Measurements from ENCODE around the gene ISG15.

Gene ISG15

DNA sequence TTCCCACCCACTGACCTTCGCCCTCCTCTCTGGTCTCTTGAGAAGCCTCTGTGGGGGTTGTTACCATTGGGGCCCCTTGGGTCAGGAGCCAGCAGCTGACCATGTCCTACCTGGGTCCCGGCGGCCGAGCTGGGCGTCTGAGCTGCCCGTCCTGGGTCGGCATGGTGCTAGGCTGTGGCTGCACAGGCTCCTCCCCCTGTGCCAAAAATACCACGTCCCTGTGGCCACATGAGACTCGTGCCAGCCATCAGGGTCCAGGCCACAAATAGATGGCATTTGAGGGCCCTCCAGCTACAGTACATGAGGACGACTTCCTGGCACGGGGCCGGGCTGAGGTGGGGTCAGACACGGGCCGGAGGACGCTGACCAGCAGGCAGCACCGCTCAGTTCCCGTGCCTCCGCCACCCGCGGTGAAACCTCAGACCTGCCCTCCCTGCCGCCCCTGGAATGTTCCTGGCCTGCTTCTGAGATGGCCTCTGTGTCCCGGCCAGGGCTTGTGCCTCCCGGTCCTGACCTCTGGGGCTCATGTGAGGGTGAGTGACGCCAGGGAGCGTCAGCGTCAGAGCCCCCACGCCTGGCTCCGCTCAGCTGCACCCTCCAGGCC, 31.2 kb upstream of the ISG15 start, which contains the start of gene PERM1:
Gene PERM1, minus strand, starts transcription at position 139 of the 604 bp plus-strand sequence. CDS start 1,064 bp downstream, outside the sequence.
- no peaks in the 10 kb centered on the region for H3F3A ChIP-seq (ENCODE audit: insufficient read depth, low read length)
- TF ChIP-seq, protein P1, sequence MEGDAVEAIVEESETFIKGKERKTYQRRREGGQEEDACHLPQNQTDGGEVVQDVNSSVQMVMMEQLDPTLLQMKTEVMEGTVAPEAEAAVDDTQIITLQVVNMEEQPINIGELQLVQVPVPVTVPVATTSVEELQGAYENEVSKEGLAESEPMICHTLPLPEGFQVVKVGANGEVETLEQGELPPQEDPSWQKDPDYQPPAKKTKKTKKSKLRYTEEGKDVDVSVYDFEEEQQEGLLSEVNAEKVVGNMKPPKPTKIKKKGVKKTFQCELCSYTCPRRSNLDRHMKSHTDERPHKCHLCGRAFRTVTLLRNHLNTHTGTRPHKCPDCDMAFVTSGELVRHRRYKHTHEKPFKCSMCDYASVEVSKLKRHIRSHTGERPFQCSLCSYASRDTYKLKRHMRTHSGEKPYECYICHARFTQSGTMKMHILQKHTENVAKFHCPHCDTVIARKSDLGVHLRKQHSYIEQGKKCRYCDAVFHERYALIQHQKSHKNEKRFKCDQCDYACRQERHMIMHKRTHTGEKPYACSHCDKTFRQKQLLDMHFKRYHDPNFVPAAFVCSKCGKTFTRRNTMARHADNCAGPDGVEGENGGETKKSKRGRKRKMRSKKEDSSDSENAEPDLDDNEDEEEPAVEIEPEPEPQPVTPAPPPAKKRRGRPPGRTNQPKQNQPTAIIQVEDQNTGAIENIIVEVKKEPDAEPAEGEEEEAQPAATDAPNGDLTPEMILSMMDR (IDR thresholded peaks at IDR 0.05; ENCODE audit: low read length), result no peak
- TF ChIP-seq EZH2 (IDR thresholded peaks at IDR 0.05; ENCODE audit: borderline replicate concordance, low read length), result no peak
- H3K4me3 ChIP-seq (ENCODE audit: low read depth, low read length, poor library complexity, severe bottlenecking), result no peak within 1 kb of the TSS
- no peaks in the 10 kb centered on the region for H4K20me1 ChIP-seq (ENCODE audit: insufficient read depth, low read length)
- no peaks in the 10 kb centered on the region for H3K4me1 ChIP-seq (ENCODE audit: insufficient read depth, low read length, severe bottlenecking)
- H3K27ac ChIP-seq (ENCODE audit: low read depth, low read length, poor library complexity, severe bottlenecking), result no peak within 1 kb of the TSS
- H3K27me3 ChIP-seq (ENCODE audit: insufficient read depth, low read length), result no peaks in the 10 kb centered on the region; the same call in 1 of the 2 replicates
- no peak within 1 kb of the TSS for H2AFZ ChIP-seq (ENCODE audit: low read length)
- H3K36me3 ChIP-seq (ENCODE audit: insufficient read depth, low read length), result no peaks in the 10 kb centered on the region
- H3K79me2 ChIP-seq (ENCODE audit: insufficient read depth, low read length), result no peaks in the 10 kb centered on the region
- H3K9me3 ChIP-seq (ENCODE audit: low read length), result no peaks in the 10 kb centered on the region
- no peak within 1 kb of the TSS for H3K4me2 ChIP-seq (ENCODE audit: low read length)
- H3K9me2 ChIP-seq (ENCODE audit: low read depth, low read length), result no peaks in the 10 kb centered on the region
- H3K9ac ChIP-seq (ENCODE audit: low read length), result no peak within 1 kb of the TSS

DNA sequence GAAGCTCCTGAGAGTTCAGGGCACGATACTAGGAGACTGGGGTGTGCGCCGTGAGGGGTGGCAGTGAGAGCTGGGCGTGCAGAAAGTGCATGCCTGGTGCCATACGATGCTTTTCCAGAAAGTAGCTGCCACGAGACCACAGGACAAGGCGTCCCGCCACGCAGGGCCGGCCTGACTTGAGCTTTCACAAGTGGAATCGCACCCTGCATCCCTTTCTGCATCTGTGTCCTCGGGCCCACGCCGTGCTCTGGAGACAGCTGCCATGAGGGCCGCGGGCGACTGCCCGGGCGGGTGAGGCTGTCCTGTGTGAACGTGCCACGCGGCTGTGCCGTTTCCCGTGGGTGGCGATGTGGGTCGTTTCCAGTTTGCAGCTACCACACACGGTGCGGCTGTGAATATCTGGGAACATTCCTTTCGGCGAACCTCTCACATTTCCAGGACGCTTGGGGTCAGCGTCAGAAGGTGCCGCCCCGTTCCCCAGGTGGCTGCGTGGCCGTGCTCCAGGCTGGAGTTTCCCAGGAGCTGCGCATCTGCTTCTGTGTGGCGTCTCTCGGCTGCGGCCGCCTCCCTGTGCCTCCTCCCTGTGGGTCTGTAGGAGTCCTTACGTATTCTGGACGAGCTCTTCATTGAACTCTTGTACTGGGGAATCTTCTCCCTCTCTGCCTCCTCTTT, 30.4 kb upstream of the ISG15 start:
- H3K4me3 ChIP-seq (ENCODE audit: low read depth, low read length, poor library complexity, severe bottlenecking), result no peak overlapping the region
- H3K27me3 ChIP-seq (ENCODE audit: insufficient read depth, low read length), result no peaks in the 10 kb centered on the region; the same call in 1 of the 2 replicates
- no peak overlapping the region for H3K4me2 ChIP-seq (ENCODE audit: low read length)
- no peaks in the 10 kb centered on the region for H4K20me1 ChIP-seq (ENCODE audit: insufficient read depth, low read length)
- H3K36me3 ChIP-seq (ENCODE audit: insufficient read depth, low read length), result no peaks in the 10 kb centered on the region
- H3K9me2 ChIP-seq (ENCODE audit: low read depth, low read length), result no peaks in the 10 kb centered on the region
- no peak overlapping the region for H2AFZ ChIP-seq (ENCODE audit: low read length)
- H3F3A ChIP-seq (ENCODE audit: insufficient read depth, low read length), result no peaks in the 10 kb centered on the region
- no peaks in the 10 kb centered on the region for H3K4me1 ChIP-seq (ENCODE audit: insufficient read depth, low read length, severe bottlenecking)
- no peak overlapping the region for H3K9ac ChIP-seq (ENCODE audit: low read length)
- no peaks in the 10 kb centered on the region for H3K9me3 ChIP-seq (ENCODE audit: low read length)
- no peak overlapping the region for H3K27ac ChIP-seq (ENCODE audit: low read depth, low read length, poor library complexity, severe bottlenecking)
- no peaks in the 10 kb centered on the region for H3K79me2 ChIP-seq (ENCODE audit: insufficient read depth, low read length)
- no peak for TF ChIP-seq EZH2 (IDR thresholded peaks at IDR 0.05; ENCODE audit: borderline replicate concordance, low read length)
- TF ChIP-seq, protein P1 (IDR thresholded peaks at IDR 0.05; ENCODE audit: low read length), result no peak

DNA sequence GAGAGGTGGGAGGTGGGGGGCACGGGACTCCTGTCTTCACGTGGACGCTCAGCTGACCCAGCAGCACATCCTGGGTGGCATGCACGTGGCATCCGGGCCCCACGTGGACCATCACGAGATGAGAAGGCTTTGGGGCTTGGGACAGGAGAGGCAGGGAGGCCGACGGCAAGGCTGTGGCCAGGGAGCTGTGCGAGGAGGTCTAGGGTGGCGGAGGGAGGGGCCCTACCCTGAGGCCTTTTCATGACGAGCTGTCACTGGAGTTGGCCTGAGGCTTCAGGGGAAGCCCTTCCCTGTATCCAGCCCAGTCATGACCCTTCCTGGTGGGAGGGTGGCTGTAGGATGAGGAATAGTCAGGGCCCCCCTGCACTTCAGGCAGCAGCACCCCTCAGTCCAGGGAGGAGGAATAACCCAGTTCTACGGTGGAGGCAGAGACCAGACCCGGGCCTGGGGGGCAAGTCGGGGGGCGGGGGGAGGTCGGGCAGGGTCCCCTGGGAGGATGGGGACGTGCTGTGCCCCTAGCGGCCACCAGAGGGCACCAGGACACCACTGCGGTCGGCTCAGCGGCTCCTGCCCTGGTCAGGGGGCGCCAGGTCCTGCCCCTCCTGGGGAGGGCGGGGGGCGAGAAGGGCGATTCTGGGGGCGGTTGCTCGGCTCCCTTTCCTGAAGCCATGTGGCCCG, 29.4 kb upstream of the ISG15 start:
- Histone ChIP-seq H3F3A (ENCODE audit: insufficient read depth, low read length) (no peaks in the 10 kb centered on the region), H3K9me2 (ENCODE audit: low read depth, low read length) (no peaks in the 10 kb centered on the region), H3K79me2 (ENCODE audit: insufficient read depth, low read length) (no peaks in the 10 kb centered on the region), H3K27ac (ENCODE audit: low read depth, low read length, poor library complexity, severe bottlenecking) (no peak overlapping the region), H2AFZ (ENCODE audit: low read length) (no peak overlapping the region), H3K9ac (ENCODE audit: low read length) (no peak overlapping the region), H3K4me2 (ENCODE audit: low read length) (no peak overlapping the region), H3K27me3 (ENCODE audit: insufficient read depth, low read length) (peaks cover under 1% of the 10 kb centered on the region; the same call in 1 of the 2 replicates), H3K36me3 (ENCODE audit: insufficient read depth, low read length) (no peaks in the 10 kb centered on the region), H3K9me3 (ENCODE audit: low read length) (no peaks in the 10 kb centered on the region), H4K20me1 (ENCODE audit: insufficient read depth, low read length) (no peaks in the 10 kb centered on the region), H3K4me3 (ENCODE audit: low read depth, low read length, poor library complexity, severe bottlenecking) (no peak overlapping the region), H3K4me1 (ENCODE audit: insufficient read depth, low read length, severe bottlenecking) (no peaks in the 10 kb centered on the region)
- no peak for TF ChIP-seq EZH2 (IDR thresholded peaks at IDR 0.05; ENCODE audit: borderline replicate concordance, low read length)
- TF ChIP-seq, protein P1 (IDR thresholded peaks at IDR 0.05; ENCODE audit: low read length), result peak; percentile 68
